ENCODE measurements around the gene WDTC1. TPM values are rescaled to one million over a fixed set of nuclear protein-coding genes. Genes with fewer than 3 reads are reported as not detected.

WDTC1 gene
- total RNA-seq, 1 experiment from 2014 or later, result 26.6 TPM

DNA sequence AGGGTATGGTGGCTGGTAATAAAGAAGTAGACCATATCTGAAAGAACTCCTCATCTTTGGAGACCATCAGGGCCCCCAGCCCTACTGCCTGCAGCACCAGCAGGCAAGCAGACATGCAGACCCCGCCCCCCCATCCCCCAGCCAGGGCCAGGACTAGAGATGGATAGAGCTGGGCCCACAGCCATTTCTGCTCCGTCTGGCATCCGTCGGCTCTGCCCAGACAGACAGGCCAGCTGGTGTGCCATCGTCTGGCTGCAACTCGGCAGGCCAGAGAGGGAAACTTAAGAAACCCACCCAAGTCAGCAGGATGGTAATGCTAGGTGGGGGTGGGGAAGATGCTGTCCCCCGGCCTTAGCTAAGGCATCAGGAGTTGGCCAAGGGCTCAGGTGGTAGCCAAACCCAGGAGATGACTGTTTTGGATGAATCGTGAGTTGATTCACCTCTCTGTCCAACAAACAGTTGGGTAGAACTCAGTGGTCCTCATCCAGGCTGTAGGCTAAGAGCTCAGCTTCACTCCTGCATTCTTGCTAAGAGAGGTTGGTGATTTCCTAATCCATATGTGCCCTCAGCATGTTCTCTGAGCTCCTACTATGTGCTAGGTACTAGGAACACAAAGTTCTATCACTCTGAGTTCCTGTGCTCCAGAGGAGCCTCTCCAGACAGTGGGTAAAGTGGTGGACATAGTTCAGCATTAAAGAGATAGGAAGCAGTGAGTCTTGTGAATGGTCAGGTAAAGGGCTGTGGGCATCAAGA, 64.4 kb downstream of the WDTC1 start:
- TF ChIP-seq JUND (IDR thresholded peaks at IDR 0.05), result no peak
- TF ChIP-seq SIN3A (IDR thresholded peaks at IDR 0.05; ENCODE audit: low read depth), result no peak
- TF ChIP-seq, protein P1, sequence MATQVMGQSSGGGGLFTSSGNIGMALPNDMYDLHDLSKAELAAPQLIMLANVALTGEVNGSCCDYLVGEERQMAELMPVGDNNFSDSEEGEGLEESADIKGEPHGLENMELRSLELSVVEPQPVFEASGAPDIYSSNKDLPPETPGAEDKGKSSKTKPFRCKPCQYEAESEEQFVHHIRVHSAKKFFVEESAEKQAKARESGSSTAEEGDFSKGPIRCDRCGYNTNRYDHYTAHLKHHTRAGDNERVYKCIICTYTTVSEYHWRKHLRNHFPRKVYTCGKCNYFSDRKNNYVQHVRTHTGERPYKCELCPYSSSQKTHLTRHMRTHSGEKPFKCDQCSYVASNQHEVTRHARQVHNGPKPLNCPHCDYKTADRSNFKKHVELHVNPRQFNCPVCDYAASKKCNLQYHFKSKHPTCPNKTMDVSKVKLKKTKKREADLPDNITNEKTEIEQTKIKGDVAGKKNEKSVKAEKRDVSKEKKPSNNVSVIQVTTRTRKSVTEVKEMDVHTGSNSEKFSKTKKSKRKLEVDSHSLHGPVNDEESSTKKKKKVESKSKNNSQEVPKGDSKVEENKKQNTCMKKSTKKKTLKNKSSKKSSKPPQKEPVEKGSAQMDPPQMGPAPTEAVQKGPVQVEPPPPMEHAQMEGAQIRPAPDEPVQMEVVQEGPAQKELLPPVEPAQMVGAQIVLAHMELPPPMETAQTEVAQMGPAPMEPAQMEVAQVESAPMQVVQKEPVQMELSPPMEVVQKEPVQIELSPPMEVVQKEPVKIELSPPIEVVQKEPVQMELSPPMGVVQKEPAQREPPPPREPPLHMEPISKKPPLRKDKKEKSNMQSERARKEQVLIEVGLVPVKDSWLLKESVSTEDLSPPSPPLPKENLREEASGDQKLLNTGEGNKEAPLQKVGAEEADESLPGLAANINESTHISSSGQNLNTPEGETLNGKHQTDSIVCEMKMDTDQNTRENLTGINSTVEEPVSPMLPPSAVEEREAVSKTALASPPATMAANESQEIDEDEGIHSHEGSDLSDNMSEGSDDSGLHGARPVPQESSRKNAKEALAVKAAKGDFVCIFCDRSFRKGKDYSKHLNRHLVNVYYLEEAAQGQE (IDR thresholded peaks at IDR 0.05; ENCODE audit: low read depth), result no peak
- TF ChIP-seq YY1 (IDR thresholded peaks at IDR 0.05; ENCODE audit: extremely low read depth, insufficient replicate concordance, low read depth, low read length), result no peak
- no peak for TF ChIP-seq SP1 (IDR thresholded peaks at IDR 0.05; ENCODE audit: low read depth)
- TF ChIP-seq FOSL1 (IDR thresholded peaks at IDR 0.05; ENCODE audit: low read depth), result no peak
- no peak for TF ChIP-seq CBX3 (IDR thresholded peaks at IDR 0.05; ENCODE audit: low read depth)
- TF ChIP-seq CEBPB (IDR thresholded peaks at IDR 0.05; ENCODE audit: low read depth), result no peak
- TF ChIP-seq POLR2A (IDR thresholded peaks at IDR 0.05; ENCODE audit: borderline replicate concordance, extremely low read depth, insufficient read depth, insufficient read length), result no peak
- TF ChIP-seq, protein P2, sequence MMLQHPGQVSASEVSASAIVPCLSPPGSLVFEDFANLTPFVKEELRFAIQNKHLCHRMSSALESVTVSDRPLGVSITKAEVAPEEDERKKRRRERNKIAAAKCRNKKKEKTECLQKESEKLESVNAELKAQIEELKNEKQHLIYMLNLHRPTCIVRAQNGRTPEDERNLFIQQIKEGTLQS (IDR thresholded peaks at IDR 0.05), result no peak
- no peak overlapping the region for H2AFZ ChIP-seq (ENCODE audit: low read depth, low read length, poor library complexity, severe bottlenecking)
- H4K20me1 ChIP-seq (ENCODE audit: insufficient read depth), result no peaks in the 10 kb centered on the region
- H3K9me3 ChIP-seq (ENCODE audit: control insufficient read depth in 1 of 2, insufficient read depth in 1 of 2, low read depth in 1 of 2, low read length in 2 of 2), result no peaks in the 10 kb centered on the region
- no peak overlapping the region for H3K27ac ChIP-seq (ENCODE audit: low read depth, low read length)
- no peak overlapping the region for H3K9ac ChIP-seq (ENCODE audit: low read length)
- ChIA-PET CTCF (interaction anchor here (0.6 to 6.5 kb wide), 7 partner anchors 9 to 365 kb away, joined by 3 to 65 read pairs (median 10); no protein-coding TSS in a partner anchor), POLR2A (no interaction called here), RAD21 (ENCODE audit: low non-redundant PET in 1 of 2, low total read pairs in 2 of 2, uncharacterized antibody in 2 of 2, unreplicated experiment in 2 of 2) (interaction anchor here (0.6 to 0.9 kb wide), 2 partner anchors 97 to 166 kb away, joined by 3 to 7 read pairs; no protein-coding TSS in a partner anchor)
- H3K36me3 ChIP-seq (ENCODE audit: control insufficient read depth in 1 of 2, insufficient read depth in 2 of 2, low read length in 2 of 2), result no peaks in the 10 kb centered on the region
- no peak overlapping the region for H3K4me2 ChIP-seq (ENCODE audit: low read length)
- no peak for ATAC-seq
- intact Hi-C loops (cut with micrococcal nuclease), result no loop called here
- H3K79me2 ChIP-seq (ENCODE audit: insufficient read depth, low read length), result no peaks in the 10 kb centered on the region
- no peaks in the 10 kb centered on the region for H3K27me3 ChIP-seq (ENCODE audit: insufficient read depth, low read length)
- no peak for DNase-seq (ENCODE audit: low read depth, low spot score)
- peaks cover 0 to 7% of the 10 kb centered on the region in 2 experiments; a peak in 2 of 4 replicates for H3K4me1 ChIP-seq (ENCODE audit: control insufficient read depth in 1 of 2, insufficient read depth in 2 of 2, low read length in 2 of 2)
- no TSS peak for BruUV-seq (replicated peaks)
- no peak overlapping the region for H3K4me3 ChIP-seq (replicated peaks in 1 of 2; ENCODE audit: low read depth in 1 of 2, low read length in 2 of 2)
- H3K9me2 ChIP-seq (ENCODE audit: insufficient read depth), result no peaks in the 10 kb centered on the region

Data from HCT116 (cell line).